HT-29 (cell line): ENCODE data around the gene NCAPG2. TPM values are rescaled to one million over a fixed set of nuclear protein-coding genes. Genes with fewer than 3 reads are reported as not detected.
"Not testable (repeated sequence)": the region's sequence is repeated elsewhere in the genome, so short reads cannot be mapped to it uniquely, and the experiment has no call there.

Source experiments
- DNase-seq: peaks from one replicate; pipeline ENCODE4 v3.0.0-alpha.2; 2015; ENCODE audit warnings: low spot score
- total RNA-seq: library from RNA; depleted of rRNA; stranded (reverse); fragments of >200 nt; shearing (Covaris generic); gene quantifications from 2 replicates; pipeline ENCODE4 v1.2.3, GENCODE V29; 2014

NCAPG2 gene
- total RNA-seq, 1 experiment from 2014 or later = 40.5 TPM

GRCh38 chr7:158706710-158707590 lies 2.3 kb upstream of the NCAPG2 start:
- no peak for DNase-seq

- no peak for DNase-seq
Observed at GRCh38 chr7:158706273-158706704, 1.7 kb upstream of the NCAPG2 start.

DNA sequence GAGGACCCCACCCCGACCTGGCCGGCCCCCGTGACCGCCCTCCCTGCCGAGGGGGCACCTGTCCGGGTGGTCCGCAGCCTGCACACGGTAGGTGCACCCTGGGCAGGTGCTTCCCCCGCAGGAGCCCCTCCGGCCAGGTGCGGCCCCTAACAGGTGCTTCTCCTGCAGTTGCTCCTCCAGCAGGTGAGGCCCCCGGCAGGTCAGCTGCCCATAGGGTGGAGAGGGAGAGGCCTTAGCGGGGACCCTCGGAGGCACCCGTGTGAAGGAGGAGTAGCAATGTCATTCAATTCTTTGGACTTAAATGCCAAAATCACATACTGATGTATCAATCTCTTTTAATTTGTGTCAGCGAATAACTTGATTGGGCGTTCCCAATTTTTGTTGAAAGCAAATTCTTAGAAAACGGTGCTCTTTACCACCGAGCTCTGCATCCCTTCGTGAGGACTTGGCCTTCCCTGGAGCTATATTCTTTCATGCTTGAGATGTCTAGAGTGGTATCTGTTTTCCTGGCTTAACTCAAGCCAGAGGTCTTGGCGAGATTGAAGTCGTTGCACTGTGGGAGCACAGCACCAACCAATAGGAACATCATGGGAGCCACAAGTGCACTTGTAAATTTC lies 738 bp upstream of the NCAPG2 start:
- peak; percentile 26 for DNase-seq

DNA sequence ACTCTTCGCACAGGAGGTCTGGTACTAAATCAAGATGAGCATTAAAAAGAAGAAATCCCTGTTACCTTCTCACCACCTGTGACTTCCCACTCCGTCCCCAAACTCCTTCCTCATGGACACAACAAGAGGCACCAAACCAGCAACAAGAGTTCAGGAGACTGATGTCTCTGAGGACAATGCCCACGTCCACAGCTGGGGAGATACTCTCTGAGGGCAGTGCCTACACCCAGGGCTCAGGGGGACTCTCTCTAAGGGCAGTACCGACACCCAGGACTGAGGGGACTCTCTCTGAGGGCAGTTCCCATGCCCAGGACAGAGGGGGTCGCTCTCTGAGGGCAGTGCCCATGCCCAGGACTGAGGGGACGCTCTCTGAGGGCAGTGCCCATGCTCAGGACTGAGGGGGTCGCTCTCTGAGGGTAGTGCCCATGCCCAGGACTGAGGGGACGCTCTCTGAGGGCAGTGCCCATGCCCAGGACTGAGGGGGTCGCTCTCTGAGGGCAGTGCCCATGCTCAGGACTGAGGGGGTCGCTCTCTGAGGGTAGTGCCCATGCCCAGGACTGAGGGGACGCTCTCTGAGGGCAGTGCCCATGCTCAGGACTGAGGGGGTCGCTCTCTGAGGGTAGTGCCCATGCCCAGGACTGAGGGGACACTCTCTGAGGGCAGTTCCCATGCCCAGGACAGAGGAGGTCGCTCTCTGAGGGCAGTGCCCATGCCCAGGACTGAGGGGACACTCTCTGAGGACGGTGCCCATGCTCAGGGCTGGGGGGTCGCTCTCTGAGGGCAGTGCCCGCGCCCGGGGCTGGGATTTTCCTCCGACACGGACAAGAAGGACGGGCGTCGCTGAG lies 703 bp downstream of the NCAPG2 start:
- not testable (repeated sequence) for DNase-seq

DNA sequence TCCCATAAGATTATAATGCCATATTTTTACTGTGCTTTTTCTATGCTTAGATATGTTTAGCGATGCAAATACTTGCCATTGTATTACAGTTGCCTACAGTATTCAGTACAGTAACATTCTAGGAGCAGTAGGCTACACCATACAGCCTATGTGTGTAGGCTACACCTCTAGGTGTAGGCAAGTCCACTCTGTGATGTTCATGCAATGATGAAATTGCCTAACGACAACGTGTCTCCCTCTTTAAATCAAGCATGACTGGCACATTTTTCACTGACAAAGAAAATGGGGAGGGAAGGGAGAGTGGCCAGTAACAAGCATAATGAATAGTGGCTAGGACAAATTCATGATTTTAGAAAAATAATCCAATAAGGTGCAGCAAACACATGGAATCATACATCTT lies 1.7 kb downstream of the NCAPG2 start:
- no peak for DNase-seq

GRCh38 chr7:158702196-158702595 lies 2.4 kb downstream of the NCAPG2 start:
- DNase-seq = no peak

DNA sequence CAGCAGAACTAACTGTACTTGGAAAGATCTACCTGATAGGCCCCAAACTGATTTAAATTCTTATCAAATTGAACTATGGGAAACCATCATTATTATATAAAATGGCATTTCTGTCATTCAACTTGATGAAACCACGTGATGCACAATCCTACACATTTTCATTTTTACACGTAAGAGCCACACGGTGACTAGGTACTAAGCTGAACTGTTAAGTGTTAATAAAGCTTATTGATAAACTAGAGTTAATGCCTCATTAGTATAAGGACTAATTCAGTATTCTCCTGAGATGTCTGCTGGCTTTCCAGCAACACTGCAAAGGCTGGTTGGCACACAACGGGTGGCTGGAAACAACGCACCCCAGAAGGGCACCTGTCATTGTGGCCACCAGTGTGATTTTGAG lies 4.6 kb downstream of the NCAPG2 start:
- no peak for DNase-seq

DNA sequence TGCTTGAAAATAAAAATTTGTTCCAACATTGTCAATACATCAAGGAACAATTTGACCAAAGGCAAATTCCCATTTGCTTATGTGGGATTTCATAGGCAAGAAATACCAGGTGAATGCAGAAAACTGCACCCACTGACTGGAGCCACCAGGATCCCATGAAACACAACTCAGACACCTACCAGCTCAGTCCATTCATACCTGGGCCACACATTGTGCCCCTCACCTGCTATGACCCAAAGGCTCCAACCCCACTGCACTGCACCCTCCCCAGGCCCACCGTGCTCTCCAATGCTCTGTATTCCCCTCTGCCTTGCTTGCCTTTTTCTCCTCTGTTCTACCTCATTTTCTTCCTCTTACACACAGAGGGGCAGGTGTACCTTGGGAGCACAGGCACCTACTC lies 5.3 kb downstream of the NCAPG2 start:
- no peak for DNase-seq

DNA sequence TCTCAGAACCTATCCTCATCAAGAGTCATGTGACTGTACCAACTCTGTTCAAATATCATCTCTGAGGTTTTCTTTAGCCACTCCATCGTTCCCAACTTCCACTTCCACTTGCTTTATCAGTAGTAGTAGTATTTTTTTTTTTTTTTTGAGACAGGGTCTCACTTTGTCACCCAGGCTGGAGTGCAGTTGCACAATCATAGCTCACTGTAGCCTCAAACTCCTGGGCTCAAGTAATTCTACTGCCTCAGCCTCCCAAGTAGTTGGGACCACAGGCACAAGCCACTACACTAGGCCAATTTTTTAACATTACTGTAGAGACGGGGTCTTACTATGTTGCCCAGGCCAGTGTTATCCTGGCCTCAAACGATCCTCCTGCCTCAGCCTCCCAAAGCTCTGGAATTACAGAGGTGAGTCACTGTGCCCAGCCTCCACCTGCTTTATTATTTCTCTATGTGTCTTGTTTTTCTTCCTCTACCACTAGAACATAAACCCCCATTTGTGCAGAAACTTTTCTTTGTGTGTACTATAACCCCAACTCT lies 5.9 kb downstream of the NCAPG2 start:
- DNase-seq = no peak

GRCh38 chr7:158697597-158697996 lies 7.0 kb downstream of the NCAPG2 start:
- not testable (repeated sequence) for DNase-seq

DNA sequence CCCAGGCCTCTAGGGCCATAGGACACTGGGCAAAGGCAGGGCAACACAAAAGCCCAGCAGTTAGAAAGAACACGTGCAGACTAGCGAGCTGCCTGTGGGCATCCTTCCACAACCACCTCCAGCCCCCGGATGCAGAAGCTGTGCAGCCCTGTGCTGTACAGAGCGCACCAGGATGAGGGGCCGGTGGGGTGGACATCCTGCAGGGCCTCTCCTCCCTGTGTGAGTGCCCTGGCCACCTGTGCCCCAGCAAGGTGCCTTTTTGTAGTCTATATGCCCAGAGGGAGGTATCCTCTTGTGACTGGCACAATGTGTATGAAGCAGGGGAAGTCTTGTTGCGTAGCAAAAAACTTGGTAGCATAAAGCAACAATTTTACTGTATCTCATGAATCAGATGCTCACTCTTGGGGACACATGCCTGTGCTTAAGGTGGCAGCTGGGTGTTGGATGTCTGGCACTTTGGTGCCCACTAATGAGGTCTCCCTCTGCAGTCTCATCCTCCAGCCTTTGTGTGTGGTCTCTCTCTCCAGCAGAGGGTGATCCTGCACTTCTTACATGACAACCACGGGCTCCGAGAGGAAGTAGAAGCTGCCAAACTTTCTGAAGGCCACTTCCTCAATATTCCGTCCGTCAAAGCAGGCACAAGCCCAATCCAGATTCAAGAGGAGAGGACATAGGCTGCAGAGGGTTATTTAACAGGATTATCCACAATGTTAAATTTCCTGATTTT lies 8.7 kb downstream of the NCAPG2 start:
- DNase-seq = peak; percentile 52

DNA sequence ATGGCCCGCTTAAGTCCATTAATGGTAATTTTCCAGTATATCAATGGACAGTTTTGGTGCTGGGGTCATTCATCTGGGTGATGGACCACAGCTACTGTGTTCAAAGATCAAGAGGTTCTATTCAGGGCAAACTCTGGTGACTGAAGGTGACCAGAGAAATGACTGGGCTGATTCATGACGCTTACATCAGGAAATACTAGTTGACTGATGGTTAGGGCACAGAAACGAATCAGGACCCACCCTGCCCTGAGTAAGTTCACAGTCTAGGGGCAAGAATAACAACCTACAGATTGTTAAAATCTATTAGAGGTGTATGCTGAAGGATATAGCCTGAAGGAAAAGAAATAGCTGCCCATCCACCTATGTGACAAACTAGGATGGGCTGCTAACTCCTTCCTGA lies 9.5 kb downstream of the NCAPG2 start:
- no peak for DNase-seq

DNA sequence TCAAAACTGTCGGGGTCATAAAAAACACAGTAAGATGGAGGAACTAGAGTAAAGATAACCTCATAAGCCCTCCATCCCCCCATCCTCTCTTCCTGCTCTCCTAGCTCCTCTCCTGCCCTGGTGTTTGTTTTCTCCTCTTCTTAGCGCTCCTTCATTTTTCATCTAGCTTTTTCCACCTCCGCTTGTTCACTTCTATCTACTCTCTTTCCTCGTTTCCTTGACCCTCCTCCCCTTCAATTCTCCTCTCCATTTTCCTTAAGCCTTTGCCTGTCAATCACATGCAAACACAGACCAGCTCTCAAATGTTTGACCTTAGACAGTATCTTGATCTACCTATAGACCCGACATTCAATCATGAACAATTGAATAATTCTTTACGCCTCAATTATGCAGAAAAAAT lies 10.0 kb downstream of the NCAPG2 start:
- DNase-seq = no peak

- no peak for DNase-seq
Observed at GRCh38 chr7:158689488-158689887, 15.1 kb downstream of the NCAPG2 start.

DNA sequence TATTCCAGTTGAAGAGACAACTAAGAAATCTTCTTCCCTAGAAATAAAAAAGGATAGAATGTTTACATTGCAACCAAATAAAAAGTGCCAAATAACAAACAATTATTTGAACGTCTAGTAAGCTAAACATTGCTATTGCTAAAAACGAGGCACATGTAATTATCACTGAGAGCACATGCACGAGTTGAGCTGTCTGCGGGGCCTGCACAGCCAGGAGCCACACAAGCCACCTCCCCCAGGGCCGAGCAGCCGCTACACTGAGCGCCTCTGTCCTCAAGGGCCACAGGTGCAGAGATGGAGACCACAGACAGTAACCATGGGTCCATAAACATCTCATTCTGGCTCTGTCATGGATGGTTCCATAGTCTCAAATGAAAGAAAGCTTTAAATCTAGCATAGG lies 17.2 kb downstream of the NCAPG2 start:
- no peak for DNase-seq

DNA sequence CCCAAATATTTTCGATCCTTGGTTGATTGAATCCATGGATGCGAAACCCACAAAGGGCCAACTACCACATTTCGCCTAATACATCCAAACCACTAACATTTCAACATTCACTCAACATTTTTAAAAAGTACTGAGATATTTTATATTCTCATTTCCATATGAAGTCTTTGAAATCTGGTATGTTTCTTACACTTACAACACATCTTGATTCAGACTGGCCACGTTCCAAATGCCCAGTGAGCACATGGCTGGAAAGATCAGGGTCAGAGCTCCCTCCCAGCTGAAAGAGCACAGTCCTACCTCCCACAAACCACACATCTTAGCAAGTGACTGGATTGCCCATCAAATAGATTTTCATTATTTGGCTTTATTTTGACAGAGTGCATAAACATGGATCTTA lies 18.9 kb downstream of the NCAPG2 start:
- DNase-seq = no peak

- DNase-seq = no peak
Observed at GRCh38 chr7:158684329-158684728, 20.3 kb downstream of the NCAPG2 start.

GRCh38 chr7:158683541-158683940 lies 21.1 kb downstream of the NCAPG2 start:
- DNase-seq = no peak

GRCh38 chr7:158682456-158682855 lies 22.1 kb downstream of the NCAPG2 start:
- no peak for DNase-seq

DNA sequence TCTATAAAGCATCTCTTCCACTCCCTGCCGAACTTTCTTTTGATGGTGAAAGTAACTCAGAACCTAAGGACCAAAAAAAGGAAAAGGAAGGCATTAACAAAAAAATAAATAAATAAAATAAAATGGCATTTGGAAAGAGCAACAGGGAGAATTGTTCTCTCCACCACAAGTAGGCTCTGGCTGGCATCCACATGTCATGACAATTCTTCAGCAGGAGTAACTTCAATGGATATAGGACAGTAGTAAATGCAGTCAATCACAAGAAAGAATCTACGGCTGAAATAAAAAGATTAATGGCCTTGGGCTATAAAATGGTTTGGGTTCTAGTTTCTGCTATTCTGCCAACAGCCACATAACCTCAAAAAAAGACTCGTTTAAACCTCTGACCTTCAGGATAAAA lies 23.9 kb downstream of the NCAPG2 start:
- no peak for DNase-seq

- no peak for DNase-seq
Observed at GRCh38 chr7:158676906-158677305, 27.7 kb downstream of the NCAPG2 start.
